Measurements from ENCODE around the gene LCN10.

- TF ChIP-seq EZH2 (IDR thresholded peaks at IDR 0.05; ENCODE audit: insufficient read depth, poor library complexity, severe bottlenecking) (no peak), EZH2phosphoT487 (IDR thresholded peaks at IDR 0.05; ENCODE audit: insufficient read depth, low read depth) (no peak)
Measured at GRCh38 chr9:136774416-136775045, 31.8 kb upstream of the LCN10 start.
